Measurements from ENCODE around the gene CRIP1.
A peak's percentile ranks its signal among the peaks of the same experiment; 100 is the strongest.

GRCh38 chr14:105448706-105449111, 38.0 kb upstream of the CRIP1 start:
- TF ChIP-seq, protein P1, sequence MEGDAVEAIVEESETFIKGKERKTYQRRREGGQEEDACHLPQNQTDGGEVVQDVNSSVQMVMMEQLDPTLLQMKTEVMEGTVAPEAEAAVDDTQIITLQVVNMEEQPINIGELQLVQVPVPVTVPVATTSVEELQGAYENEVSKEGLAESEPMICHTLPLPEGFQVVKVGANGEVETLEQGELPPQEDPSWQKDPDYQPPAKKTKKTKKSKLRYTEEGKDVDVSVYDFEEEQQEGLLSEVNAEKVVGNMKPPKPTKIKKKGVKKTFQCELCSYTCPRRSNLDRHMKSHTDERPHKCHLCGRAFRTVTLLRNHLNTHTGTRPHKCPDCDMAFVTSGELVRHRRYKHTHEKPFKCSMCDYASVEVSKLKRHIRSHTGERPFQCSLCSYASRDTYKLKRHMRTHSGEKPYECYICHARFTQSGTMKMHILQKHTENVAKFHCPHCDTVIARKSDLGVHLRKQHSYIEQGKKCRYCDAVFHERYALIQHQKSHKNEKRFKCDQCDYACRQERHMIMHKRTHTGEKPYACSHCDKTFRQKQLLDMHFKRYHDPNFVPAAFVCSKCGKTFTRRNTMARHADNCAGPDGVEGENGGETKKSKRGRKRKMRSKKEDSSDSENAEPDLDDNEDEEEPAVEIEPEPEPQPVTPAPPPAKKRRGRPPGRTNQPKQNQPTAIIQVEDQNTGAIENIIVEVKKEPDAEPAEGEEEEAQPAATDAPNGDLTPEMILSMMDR (conservative IDR thresholded peaks at IDR 0.05; ENCODE audit: low read length), result peak; percentile 67
- TF ChIP-seq EZH2phosphoT487 (IDR thresholded peaks at IDR 0.05; ENCODE audit: borderline replicate concordance), result no peak
